ENCODE data around the gene ULBP3. TPM values are rescaled to one million over a fixed set of nuclear protein-coding genes. Genes with fewer than 3 reads are reported as not detected.

The ULBP3 gene
- total and polyA plus RNA-seq, 2 donors (not counting 1 experiment from before 2014, with no cell fraction given) = 10.2 to 18.8 TPM

DNA sequence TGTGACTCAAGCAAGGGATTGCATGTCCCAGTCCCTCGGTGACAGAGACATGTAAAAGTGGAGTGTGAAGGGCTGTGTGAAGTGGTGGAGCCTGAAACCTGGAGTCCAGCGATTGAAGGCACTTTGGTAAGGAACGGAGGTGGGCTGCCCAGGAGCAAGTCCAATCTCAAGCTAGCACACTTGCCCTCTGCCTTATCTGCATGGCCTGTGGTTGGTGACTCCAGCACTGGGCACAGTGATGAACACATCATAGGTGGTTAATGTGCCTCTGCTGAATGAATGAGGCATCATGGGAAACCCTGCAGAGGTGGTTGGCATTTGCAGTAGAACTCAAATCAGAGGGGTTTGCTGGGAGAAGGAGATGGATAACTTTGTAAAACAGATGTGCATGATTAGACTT is 14.9 kb upstream of the ULBP3 start:
- no peaks in the 10 kb centered on the region for H3K4me1 ChIP-seq (ENCODE audit: control insufficient read depth, extremely low read depth, insufficient read depth, low read length)
- no peak overlapping the region for H3K9ac ChIP-seq (ENCODE audit: insufficient read depth, low read length)
- H2AFZ ChIP-seq (ENCODE audit: low read length) = no peak overlapping the region
- H3K4me3 ChIP-seq (replicated peaks in 1 of 4; ENCODE audit: control extremely low read depth in 1 of 4, insufficient read depth in 1 of 4, low read depth in 3 of 4, low read length in 4 of 4) = no peak overlapping the region
- no peaks in the 10 kb centered on the region for H4K20me1 ChIP-seq (ENCODE audit: control insufficient read depth, extremely low read depth, insufficient read depth, low read length)
- DNase-seq (ENCODE audit: low read depth in 2 of 2) = no peak
- peaks cover 7% of the 10 kb centered on the region for H3K27me3 ChIP-seq (ENCODE audit: control insufficient read depth, insufficient read depth, low read length)
- no peak for TF ChIP-seq EZH2 (IDR thresholded peaks at IDR 0.05; ENCODE audit: low read length, missing control alignments)
- TF ChIP-seq, protein P1, sequence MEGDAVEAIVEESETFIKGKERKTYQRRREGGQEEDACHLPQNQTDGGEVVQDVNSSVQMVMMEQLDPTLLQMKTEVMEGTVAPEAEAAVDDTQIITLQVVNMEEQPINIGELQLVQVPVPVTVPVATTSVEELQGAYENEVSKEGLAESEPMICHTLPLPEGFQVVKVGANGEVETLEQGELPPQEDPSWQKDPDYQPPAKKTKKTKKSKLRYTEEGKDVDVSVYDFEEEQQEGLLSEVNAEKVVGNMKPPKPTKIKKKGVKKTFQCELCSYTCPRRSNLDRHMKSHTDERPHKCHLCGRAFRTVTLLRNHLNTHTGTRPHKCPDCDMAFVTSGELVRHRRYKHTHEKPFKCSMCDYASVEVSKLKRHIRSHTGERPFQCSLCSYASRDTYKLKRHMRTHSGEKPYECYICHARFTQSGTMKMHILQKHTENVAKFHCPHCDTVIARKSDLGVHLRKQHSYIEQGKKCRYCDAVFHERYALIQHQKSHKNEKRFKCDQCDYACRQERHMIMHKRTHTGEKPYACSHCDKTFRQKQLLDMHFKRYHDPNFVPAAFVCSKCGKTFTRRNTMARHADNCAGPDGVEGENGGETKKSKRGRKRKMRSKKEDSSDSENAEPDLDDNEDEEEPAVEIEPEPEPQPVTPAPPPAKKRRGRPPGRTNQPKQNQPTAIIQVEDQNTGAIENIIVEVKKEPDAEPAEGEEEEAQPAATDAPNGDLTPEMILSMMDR (conservative IDR thresholded peaks at IDR 0.05 in 1 of 2, IDR thresholded peaks at IDR 0.05 in 1 of 2; ENCODE audit: low read depth in 1 of 2, low read length in 2 of 2) = no peak
- no peaks in the 10 kb centered on the region for H3K9me3 ChIP-seq (ENCODE audit: control insufficient read depth, insufficient read depth, low read depth, low read length)
- H3K4me2 ChIP-seq (ENCODE audit: extremely low read depth, insufficient read depth, low read length) = no peak overlapping the region
- no peak overlapping the region for H3K27ac ChIP-seq (ENCODE audit: insufficient read depth, low read length)
- H3K36me3 ChIP-seq (ENCODE audit: control insufficient read depth, insufficient read depth, low read length) = no peaks in the 10 kb centered on the region
- no peaks in the 10 kb centered on the region for H3K79me2 ChIP-seq (ENCODE audit: control insufficient read depth, insufficient read depth, low read length)

GRCh38 chr6:150081702-150082101 is 12.8 kb upstream of the ULBP3 start:
- TF ChIP-seq EZH2 (IDR thresholded peaks at IDR 0.05; ENCODE audit: low read length, missing control alignments) = no peak
- TF ChIP-seq, protein P1 (conservative IDR thresholded peaks at IDR 0.05 in 1 of 2, IDR thresholded peaks at IDR 0.05 in 1 of 2; ENCODE audit: low read depth in 1 of 2, low read length in 2 of 2) = no peak
- H3K9ac ChIP-seq (ENCODE audit: insufficient read depth, low read length) = no peak overlapping the region
- H3K27me3 ChIP-seq (ENCODE audit: control insufficient read depth, insufficient read depth, low read length) = peaks cover 5% of the 10 kb centered on the region
- no peak overlapping the region for H3K27ac ChIP-seq (ENCODE audit: insufficient read depth, low read length)
- H3K4me1 ChIP-seq (ENCODE audit: control insufficient read depth, extremely low read depth, insufficient read depth, low read length) = no peaks in the 10 kb centered on the region
- no peak overlapping the region for H3K4me3 ChIP-seq (replicated peaks in 1 of 4; ENCODE audit: control extremely low read depth in 1 of 4, insufficient read depth in 1 of 4, low read depth in 3 of 4, low read length in 4 of 4)
- no peaks in the 10 kb centered on the region for H3K9me3 ChIP-seq (ENCODE audit: control insufficient read depth, insufficient read depth, low read depth, low read length)
- no peak overlapping the region for H2AFZ ChIP-seq (ENCODE audit: low read length)
- H4K20me1 ChIP-seq (ENCODE audit: control insufficient read depth, extremely low read depth, insufficient read depth, low read length) = no peaks in the 10 kb centered on the region
- no peak overlapping the region for H3K4me2 ChIP-seq (ENCODE audit: extremely low read depth, insufficient read depth, low read length)
- DNase-seq (ENCODE audit: low read depth in 2 of 2) = no peak
- H3K36me3 ChIP-seq (ENCODE audit: control insufficient read depth, insufficient read depth, low read length) = no peaks in the 10 kb centered on the region
- H3K79me2 ChIP-seq (ENCODE audit: control insufficient read depth, insufficient read depth, low read length) = no peaks in the 10 kb centered on the region

GRCh38 chr6:150079604-150080003 is 10.7 kb upstream of the ULBP3 start:
- no peaks in the 10 kb centered on the region for H3K79me2 ChIP-seq (ENCODE audit: control insufficient read depth, insufficient read depth, low read length)
- H3K4me1 ChIP-seq (ENCODE audit: control insufficient read depth, extremely low read depth, insufficient read depth, low read length) = no peaks in the 10 kb centered on the region
- peak in 1 of 2 donors; percentile 42 for DNase-seq (ENCODE audit: low read depth in 2 of 2)
- no peak for TF ChIP-seq EZH2 (IDR thresholded peaks at IDR 0.05; ENCODE audit: low read length, missing control alignments)
- TF ChIP-seq, protein P1 (conservative IDR thresholded peaks at IDR 0.05 in 1 of 2, IDR thresholded peaks at IDR 0.05 in 1 of 2; ENCODE audit: low read depth in 1 of 2, low read length in 2 of 2) = no peak
- no peak overlapping the region for H3K27ac ChIP-seq (ENCODE audit: insufficient read depth, low read length)
- H4K20me1 ChIP-seq (ENCODE audit: control insufficient read depth, extremely low read depth, insufficient read depth, low read length) = no peaks in the 10 kb centered on the region
- no peaks in the 10 kb centered on the region for H3K9me3 ChIP-seq (ENCODE audit: control insufficient read depth, insufficient read depth, low read depth, low read length)
- no peak overlapping the region for H2AFZ ChIP-seq (ENCODE audit: low read length)
- H3K4me3 ChIP-seq (replicated peaks in 1 of 4; ENCODE audit: control extremely low read depth in 1 of 4, insufficient read depth in 1 of 4, low read depth in 3 of 4, low read length in 4 of 4) = no peak overlapping the region
- no peak overlapping the region for H3K9ac ChIP-seq (ENCODE audit: insufficient read depth, low read length)
- no peak overlapping the region for H3K4me2 ChIP-seq (ENCODE audit: extremely low read depth, insufficient read depth, low read length)
- peaks cover 6% of the 10 kb centered on the region for H3K27me3 ChIP-seq (ENCODE audit: control insufficient read depth, insufficient read depth, low read length)
- no peaks in the 10 kb centered on the region for H3K36me3 ChIP-seq (ENCODE audit: control insufficient read depth, insufficient read depth, low read length)
